ENCODE results near the gene KCNK7.

GRCh38 chr11:65609665-65610064 lies 14.1 kb upstream of the KCNK7 start:
- TF ChIP-seq REST (IDR thresholded peaks at IDR 0.05; ENCODE audit: insufficient read depth in 1 of 2, low read depth in 2 of 2, low read length in 1 of 2) (no peak), CTCF (IDR thresholded peaks at IDR 0.05) (no peak), TCF7L2 (IDR thresholded peaks at IDR 0.05; ENCODE audit: low read depth, low read length) (no peak), POLR2AphosphoS5 (IDR thresholded peaks at IDR 0.05; ENCODE audit: low read depth, low read length) (no peak), SIN3A (IDR thresholded peaks at IDR 0.05; ENCODE audit: borderline replicate concordance, insufficient read depth, low read depth, low read length) (no peak)

Data from Panc1 (cell line).